RCC 7860 (cell line): ENCODE data around the gene KCTD20.
"Not testable (repeated sequence)": the region's sequence is repeated elsewhere in the genome, so short reads cannot be mapped to it uniquely, and the experiment has no call there.

ENCODE experiments used
- DNase-seq: peaks from one replicate; pipeline ENCODE4 v3.0.0-alpha.2; 2015; ENCODE audit warnings: low spot score
- FAIRE-seq: peaks from 2 replicates; lab custom pipeline; 2012; peaks lifted over from hg19 to GRCh38; lab: Jason Lieb, UNC

Gene KCTD20

GRCh38 chr6:36443471-36444428 lies 950 bp downstream of the KCTD20 start:
- DNase-seq (no peak), FAIRE-seq (no peak)

- DNase-seq (no peak), FAIRE-seq (no peak)
Measured at GRCh38 chr6:36444470-36444869, 1.7 kb downstream of the KCTD20 start.

- FAIRE-seq: no peak
Measured at GRCh38 chr6:36445621-36446020, 2.8 kb downstream of the KCTD20 start.

GRCh38 chr6:36449173-36449572 lies 6.4 kb downstream of the KCTD20 start:
- not testable (repeated sequence) for FAIRE-seq, DNase-seq

More at GRCh38 chr6:36445621-36446020, 2.8 kb downstream of the KCTD20 start:
- no peak for DNase-seq

GRCh38 chr6:36452897-36453296 lies 10.1 kb downstream of the KCTD20 start:
- not testable (repeated sequence) for FAIRE-seq, DNase-seq

- DNase-seq (no peak), FAIRE-seq (no peak)
Measured at GRCh38 chr6:36455486-36456027, 12.8 kb downstream of the KCTD20 start.

- FAIRE-seq (no peak), DNase-seq (no peak)
Measured at GRCh38 chr6:36459501-36459900, 16.7 kb downstream of the KCTD20 start.

GRCh38 chr6:36460916-36461315 lies 18.1 kb downstream of the KCTD20 start:
- FAIRE-seq (no peak), DNase-seq (no peak)

GRCh38 chr6:36461646-36462045 lies 18.8 kb downstream of the KCTD20 start:
- DNase-seq (no peak), FAIRE-seq (no peak)

- DNase-seq: no peak
- no peak for FAIRE-seq
Measured at GRCh38 chr6:36463676-36464075, 20.9 kb downstream of the KCTD20 start.

- DNase-seq (no peak), FAIRE-seq (no peak)
Measured at GRCh38 chr6:36464233-36464632, 21.4 kb downstream of the KCTD20 start.

- FAIRE-seq: no peak
Measured at GRCh38 chr6:36467625-36468024, 24.8 kb downstream of the KCTD20 start.

GRCh38 chr6:36469148-36469661 lies 26.4 kb downstream of the KCTD20 start:
- DNase-seq: no peak
- FAIRE-seq: no peak

More at GRCh38 chr6:36467625-36468024, 24.8 kb downstream of the KCTD20 start:
- DNase-seq: no peak

GRCh38 chr6:36469946-36470345 lies 27.1 kb downstream of the KCTD20 start:
- no peak for DNase-seq
- FAIRE-seq: no peak

- FAIRE-seq: no peak
- no peak for DNase-seq
Measured at GRCh38 chr6:36478051-36478526, 35.3 kb downstream of the KCTD20 start.

GRCh38 chr6:36479256-36479655 lies 36.5 kb downstream of the KCTD20 start:
- FAIRE-seq: no peak
- DNase-seq: no peak

- not testable (repeated sequence) for FAIRE-seq, DNase-seq
Measured at GRCh38 chr6:36483326-36483725, 40.5 kb downstream of the KCTD20 start.

GRCh38 chr6:36484736-36485135 lies 41.9 kb downstream of the KCTD20 start:
- FAIRE-seq (no peak), DNase-seq (no peak)

- DNase-seq: no peak
- no peak for FAIRE-seq
Measured at GRCh38 chr6:36487698-36488097, 44.9 kb downstream of the KCTD20 start.

GRCh38 chr6:36488221-36488620 lies 45.4 kb downstream of the KCTD20 start:
- DNase-seq (no peak), FAIRE-seq (no peak)

GRCh38 chr6:36489426-36489825 lies 46.6 kb downstream of the KCTD20 start:
- DNase-seq: no peak
- no peak for FAIRE-seq
